IMR-90 (cell line): ENCODE results near the gene ESR2. TPM values are rescaled to one million over a fixed set of nuclear protein-coding genes. Genes with fewer than 3 reads are reported as not detected.
A peak's percentile ranks its signal among the peaks of the same experiment; 100 is the strongest.

Source experiments
- ATAC-seq: fragments of 200-7000 bp; cut with Tn5 transposase; 2 replicates; pipeline ENCODE4 v1.9.1; 2020; ENCODE audit warnings: low read depth, mild to moderate bottlenecking, moderate library complexity
- BruUV-seq: library from RNA; stranded (reverse); fragments of 400-500 nt; replicated peaks from 2 replicates; lab custom pipeline; 2021; lab: Mats Ljungman, UMichigan
- CTCF ChIA-PET: fragments of 300-600 bp; formaldehyde crosslinking; extraction: SDS; loops from one replicate; lab custom pipeline; 2021; ENCODE audit warnings: antibody characterized with exemption; lab: Yijun Ruan, JAX
- POLR2A ChIA-PET: fragments of 300-600 bp; sonication (Branson Sonifier 250); formaldehyde crosslinking; loops from one replicate; lab custom pipeline; 2022; ENCODE audit warnings: antibody characterized with exemption; ENCODE audit not compliant: unreplicated experiment; lab: Charles Lee
- DNase-seq: peaks from one replicate; pipeline ENCODE4 v3.0.0; 2013
- H2AFZ ChIP-seq: replicated peaks from 2 replicates; pipeline ENCODE3; 2013; ENCODE audit warnings: low read length, mild to moderate bottlenecking; ENCODE audit not compliant: poor library complexity
- H2AK5ac ChIP-seq: 2 replicates; pipeline ENCODE4 v1.6.1; 2013; ENCODE audit warnings: low read depth, low read length, inconsistent platforms
- H2AK9ac ChIP-seq: replicated peaks from 2 replicates; pipeline ENCODE3; 2013; ENCODE audit warnings: mild to moderate bottlenecking, low read depth, low read length, moderate library complexity; ENCODE audit not compliant: poor library complexity
- H2BK120ac ChIP-seq: 2 replicates; pipeline ENCODE4 v1.6.1; 2013; ENCODE audit warnings: low read depth, low read length, inconsistent platforms
- H2BK15ac ChIP-seq: 3 replicates; pipeline ENCODE4 v1.6.1; 2013; ENCODE audit warnings: low read depth, low read length, inconsistent platforms
- H2BK20ac ChIP-seq: 2 replicates; pipeline ENCODE4 v1.6.1; 2013; ENCODE audit warnings: low read depth, mild to moderate bottlenecking, inconsistent platforms, low read length, moderate library complexity
- H2BK5ac ChIP-seq: 2 replicates; pipeline ENCODE4 v1.6.1; 2013; ENCODE audit warnings: mild to moderate bottlenecking, low read depth, low read length, inconsistent platforms; ENCODE audit not compliant: poor library complexity, severe bottlenecking
- H3K14ac ChIP-seq: replicated peaks from 2 replicates; pipeline ENCODE4 v1.6.1; 2013; ENCODE audit warnings: low read depth, low read length, inconsistent platforms
- H3K18ac ChIP-seq: 2 replicates; pipeline ENCODE4 v1.6.1; 2013; ENCODE audit warnings: low read depth, low read length, control low read depth
- H3K23ac ChIP-seq: 2 replicates; pipeline ENCODE4 v1.6.1; 2013; ENCODE audit warnings: low read depth, low read length, inconsistent platforms
- H3K27ac ChIP-seq: 2 replicates; pipeline ENCODE4 v1.5.1; 2013; ENCODE audit warnings: mild to moderate bottlenecking, control low read depth, low read length; ENCODE audit not compliant: insufficient read depth
- H3K27me3 ChIP-seq: 2 replicates; pipeline ENCODE4 v1.6.1; 2013; ENCODE audit warnings: low read length; ENCODE audit not compliant: control insufficient read depth, insufficient read depth
- H3K36me3 ChIP-seq: 2 replicates; pipeline ENCODE4 v1.6.1; 2013; ENCODE audit warnings: low read length, mixed read lengths; ENCODE audit not compliant: control insufficient read depth, insufficient read depth
- H3K4ac ChIP-seq: 2 replicates; pipeline ENCODE4 v1.6.1; 2013; ENCODE audit warnings: low read depth, low read length, inconsistent platforms
- H3K4me1 ChIP-seq: 2 replicates; pipeline ENCODE4 v1.6.1; 2013; ENCODE audit warnings: low read length, mixed read lengths; ENCODE audit not compliant: control insufficient read depth, insufficient read depth
- H3K4me2 ChIP-seq: 2 replicates; pipeline ENCODE4 v1.6.1; 2013; ENCODE audit warnings: low read depth, mild to moderate bottlenecking, control low read depth, low read length, moderate library complexity
- H3K4me3 ChIP-seq: 2 replicates; pipeline ENCODE4 v1.5.1; 2013; ENCODE audit warnings: low read depth, mild to moderate bottlenecking, control low read depth, low read length, moderate library complexity; ENCODE audit not compliant: insufficient read depth
- H3K56ac ChIP-seq: 2 replicates; pipeline ENCODE4 v1.6.1; 2013; ENCODE audit warnings: low read length, inconsistent platforms; ENCODE audit not compliant: insufficient read depth; ENCODE audit errors: extremely low read depth
- H3K79me1 ChIP-seq, 2 experiments: 2 replicates each; pipeline ENCODE4 v1.6.1; 2013; ENCODE audit warnings: low read length in 2 of 2, inconsistent platforms in 1 of 2, low read depth in 1 of 2
- H3K9ac ChIP-seq: 2 replicates; pipeline ENCODE4 v1.6.1; 2013; ENCODE audit warnings: low read depth, low read length, control low read depth
- H3K9me1 ChIP-seq: 2 replicates; pipeline ENCODE4 v1.6.1; 2013; ENCODE audit warnings: low read length, inconsistent platforms; ENCODE audit not compliant: insufficient read depth
- H3K9me3 ChIP-seq: 2 replicates; pipeline ENCODE4 v1.6.1; 2013; ENCODE audit warnings: low read length; ENCODE audit not compliant: control insufficient read depth, insufficient read depth
- H4K20me1 ChIP-seq: 2 replicates; pipeline ENCODE4 v1.6.1; 2013; ENCODE audit warnings: low read length, inconsistent platforms; ENCODE audit not compliant: insufficient read depth
- H4K5ac ChIP-seq: 2 replicates; pipeline ENCODE4 v1.6.1; 2013; ENCODE audit warnings: mild to moderate bottlenecking, low read depth, low read length, control low read depth
- H4K8ac ChIP-seq, 2 experiments: 2 replicates each; pipeline ENCODE4 v1.6.1; 2013; ENCODE audit warnings: low read depth in 2 of 2, low read length in 2 of 2, control low read depth in 1 of 2, inconsistent platforms in 1 of 2
- H4K91ac ChIP-seq: 2 replicates; pipeline ENCODE4 v1.6.1; 2013; ENCODE audit warnings: low read depth, low read length, inconsistent platforms; ENCODE audit not compliant: insufficient read depth
- BHLHE40 ChIP-seq: fragments of 150-350 bp; IDR thresholded peaks from 2 replicates; pipeline ENCODE4 v1.6.1; 2016; ENCODE audit warnings: mild to moderate bottlenecking, low read depth, low read length
- CEBPB ChIP-seq: IDR thresholded peaks from 2 replicates; pipeline ENCODE4 v1.6.1; 2012; ENCODE audit warnings: low read depth, low read length, improper control_type of control experiment
- CHD1 ChIP-seq: IDR thresholded peaks from 2 replicates; pipeline ENCODE4 v1.6.1; 2012; ENCODE audit warnings: low read depth, low read length, improper control_type of control experiment
- FOS ChIP-seq: fragments of 150-350 bp; IDR thresholded peaks from 2 replicates; pipeline ENCODE4 v1.6.1; 2016; ENCODE audit warnings: low read depth, low read length
- MAFK ChIP-seq: IDR thresholded peaks from 2 replicates; pipeline ENCODE4 v1.6.1; 2012; ENCODE audit warnings: low read depth, low read length, improper control_type of control experiment
- MAZ ChIP-seq: IDR thresholded peaks from 2 replicates; pipeline ENCODE4 v1.6.1; 2012; ENCODE audit warnings: low read depth, mild to moderate bottlenecking, low read length, improper control_type of control experiment, moderate library complexity, borderline replicate concordance
- MXI1 ChIP-seq: IDR thresholded peaks from 2 replicates; pipeline ENCODE4 v1.6.1; 2012; ENCODE audit warnings: low read depth, mild to moderate bottlenecking, low read length, moderate library complexity, borderline replicate concordance
- NFE2L2 ChIP-seq: fragments of 150-350 bp; IDR thresholded peaks from 2 replicates; pipeline ENCODE4 v1.6.1; 2016; ENCODE audit warnings: low read depth, mild to moderate bottlenecking, low read length
- POLR2A ChIP-seq: IDR thresholded peaks from 2 replicates; pipeline ENCODE4 v1.6.1; 2012; ENCODE audit warnings: mild to moderate bottlenecking, low read depth, low read length
- RAD21 ChIP-seq: IDR thresholded peaks from 2 replicates; pipeline ENCODE4 v1.6.1; 2012; ENCODE audit warnings: low read length, improper control_type of control experiment
- RCOR1 ChIP-seq: IDR thresholded peaks from 2 replicates; pipeline ENCODE4 v1.6.1; 2012; ENCODE audit warnings: mild to moderate bottlenecking, low read length, improper control_type of control experiment; ENCODE audit not compliant: insufficient replicate concordance
- RFX5 ChIP-seq: IDR thresholded peaks from 2 replicates; pipeline ENCODE4 v1.8.0; 2012; ENCODE audit warnings: low read depth, mild to moderate bottlenecking, low read length, moderate library complexity
- SMC3 ChIP-seq: fragments of 150-350 bp; IDR thresholded peaks from 2 replicates; pipeline ENCODE4 v1.6.1; 2016; ENCODE audit warnings: low read depth, mild to moderate bottlenecking, antibody characterized with exemption, low read length, moderate library complexity
- WGBS, 2 experiments: methylation state at CpG; one replicate each; pipeline versions ENCODE4 v1.1.5 to v1.1.7; 2013; ENCODE audit warnings: missing lambda C conversion rate in 2 of 2; ENCODE audit not compliant: insufficient read length in 1 of 2; ENCODE audit errors: extremely low coverage in 2 of 2; 5-methylcytosine and 5-hydroxymethylcytosine counted together
- dilution Hi-C: fragments of 300-500 bp; cut with HindIII; formaldehyde crosslinking; loops from one replicate; pipeline ENCODE4 v1.14.3; 2018; ENCODE audit warnings: low sequenced_read_pairs; ENCODE audit not compliant: unreplicated experiment
- in situ Hi-C: fragments of 300-500 bp; cut with MboI; formaldehyde crosslinking; loops from 3 replicates; pipeline ENCODE4 v1.14.3; 2019; ENCODE audit warnings: low sequenced_read_pairs, inconsistent platforms, mixed read lengths
- intact Hi-C: fragments of 100-400 bp; cut with micrococcal nuclease; formaldehyde crosslinking; loops from 2 replicates; pipeline ENCODE4 v1.10.0; 2022
- polyA plus RNA-seq, 3 experiments: library from polyadenylated mRNA; depleted of rRNA; stranded (reverse); fragments of >200 nt; gene quantifications; 2 replicates each; pipeline ENCODE4 v1.2.3, GENCODE V29; 2012; ENCODE audit warnings: low replicate concordance in 1 of 3
- total RNA-seq: library from RNA; depleted of rRNA; stranded (reverse); fragments of >200 nt; gene quantifications from 2 replicates; pipeline ENCODE4 v1.2.3, GENCODE V29; 2012
- TF ChIP-seq, protein P1 (sequence below): fragments of 150-350 bp; IDR thresholded peaks from 2 replicates; pipeline ENCODE4 v1.6.1; 2016; ENCODE audit warnings: low read depth, mild to moderate bottlenecking, low read length, moderate library complexity, borderline replicate concordance
- TF ChIP-seq, protein P2 (sequence below): conservative IDR thresholded peaks from 2 replicates; pipeline ENCODE4 v1.5.1; 2012; ENCODE audit warnings: mild to moderate bottlenecking, low read depth, low read length, improper control_type of control experiment
- TF ChIP-seq, protein P3 (sequence below): fragments of 150-350 bp; IDR thresholded peaks from 2 replicates; pipeline ENCODE4 v1.6.1; 2017; ENCODE audit warnings: mild to moderate bottlenecking, antibody characterized with exemption, low read length, low read depth

The ESR2 gene
- total and polyA plus RNA-seq, 2 of the 4 experiments (the other 2 are of a cell fraction), result under 0.01 to 0.03 TPM

DNA sequence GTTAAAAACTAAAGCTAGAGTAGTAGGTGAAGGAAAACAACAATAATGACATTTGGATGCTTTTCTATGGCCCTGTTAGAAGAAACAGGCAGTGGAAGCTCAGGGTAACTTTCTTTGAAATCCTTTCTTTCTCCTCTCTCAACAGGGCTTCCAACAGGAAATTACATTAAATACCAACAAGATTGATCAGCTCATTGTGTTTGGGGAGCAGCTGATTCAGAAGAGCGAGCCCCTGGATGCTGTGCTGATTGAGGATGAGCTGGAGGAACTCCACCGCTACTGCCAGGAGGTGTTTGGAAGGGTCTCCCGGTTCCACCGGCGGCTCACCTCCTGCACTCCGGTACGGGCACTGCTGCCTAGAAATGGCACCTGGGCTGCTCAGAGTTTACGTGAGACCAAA is 81.5 kb downstream of the ESR2 start:
- Histone ChIP-seq H4K20me1 (no peaks in the 10 kb centered on the region), H3K4me1 (peaks cover 9% of the 10 kb centered on the region; the same call in 1 of the 2 replicates), H2BK15ac (no peak overlapping the region), H3K4me3 (no peak overlapping the region), H3K9me3 (no peaks in the 10 kb centered on the region), H4K8ac (no peak overlapping the region), H3K79me1 (no peaks in the 10 kb centered on the region), H3K4ac (no peak overlapping the region), H3K18ac (no peak overlapping the region), H3K27ac (no peak overlapping the region), H2AK5ac (no peak overlapping the region), H2BK20ac (no peak overlapping the region), H3K9ac (no peak overlapping the region), H3K4me2 (no peak overlapping the region), H2BK5ac (no peak overlapping the region), H2AFZ (no peak overlapping the region), H3K36me3 (peaks cover 10% of the 10 kb centered on the region; the same call in 1 of the 2 replicates), H4K5ac (no peak overlapping the region), H2BK120ac (no peak overlapping the region), H3K23ac (no peak overlapping the region), H4K91ac (no peak overlapping the region), H3K9me1 (0 out of 2 replicates have a peak, but pooled peaks cover 8% of the 10 kb centered on the region), H3K56ac (no peak overlapping the region), H2AK9ac (no peak overlapping the region), H3K14ac (no peak overlapping the region), H3K27me3 (no peaks in the 10 kb centered on the region)
- dilution Hi-C loops (no loop called here), intact Hi-C loops (no loop called here), in situ Hi-C loops (no loop called here)
- TF ChIP-seq NFE2L2 (no peak), MXI1 (no peak), BHLHE40 (no peak), POLR2A (no peak), CHD1 (no peak), MAZ (no peak), CEBPB (no peak), RAD21 (no peak), RCOR1 (no peak), RFX5 (no peak), MAFK (no peak), SMC3 (no peak), FOS (no peak)
- TF ChIP-seq, protein P1, sequence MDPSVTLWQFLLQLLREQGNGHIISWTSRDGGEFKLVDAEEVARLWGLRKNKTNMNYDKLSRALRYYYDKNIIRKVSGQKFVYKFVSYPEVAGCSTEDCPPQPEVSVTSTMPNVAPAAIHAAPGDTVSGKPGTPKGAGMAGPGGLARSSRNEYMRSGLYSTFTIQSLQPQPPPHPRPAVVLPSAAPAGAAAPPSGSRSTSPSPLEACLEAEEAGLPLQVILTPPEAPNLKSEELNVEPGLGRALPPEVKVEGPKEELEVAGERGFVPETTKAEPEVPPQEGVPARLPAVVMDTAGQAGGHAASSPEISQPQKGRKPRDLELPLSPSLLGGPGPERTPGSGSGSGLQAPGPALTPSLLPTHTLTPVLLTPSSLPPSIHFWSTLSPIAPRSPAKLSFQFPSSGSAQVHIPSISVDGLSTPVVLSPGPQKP, result no peak
- TF ChIP-seq, protein P2, sequence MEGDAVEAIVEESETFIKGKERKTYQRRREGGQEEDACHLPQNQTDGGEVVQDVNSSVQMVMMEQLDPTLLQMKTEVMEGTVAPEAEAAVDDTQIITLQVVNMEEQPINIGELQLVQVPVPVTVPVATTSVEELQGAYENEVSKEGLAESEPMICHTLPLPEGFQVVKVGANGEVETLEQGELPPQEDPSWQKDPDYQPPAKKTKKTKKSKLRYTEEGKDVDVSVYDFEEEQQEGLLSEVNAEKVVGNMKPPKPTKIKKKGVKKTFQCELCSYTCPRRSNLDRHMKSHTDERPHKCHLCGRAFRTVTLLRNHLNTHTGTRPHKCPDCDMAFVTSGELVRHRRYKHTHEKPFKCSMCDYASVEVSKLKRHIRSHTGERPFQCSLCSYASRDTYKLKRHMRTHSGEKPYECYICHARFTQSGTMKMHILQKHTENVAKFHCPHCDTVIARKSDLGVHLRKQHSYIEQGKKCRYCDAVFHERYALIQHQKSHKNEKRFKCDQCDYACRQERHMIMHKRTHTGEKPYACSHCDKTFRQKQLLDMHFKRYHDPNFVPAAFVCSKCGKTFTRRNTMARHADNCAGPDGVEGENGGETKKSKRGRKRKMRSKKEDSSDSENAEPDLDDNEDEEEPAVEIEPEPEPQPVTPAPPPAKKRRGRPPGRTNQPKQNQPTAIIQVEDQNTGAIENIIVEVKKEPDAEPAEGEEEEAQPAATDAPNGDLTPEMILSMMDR, result no peak
- TF ChIP-seq, protein P3, sequence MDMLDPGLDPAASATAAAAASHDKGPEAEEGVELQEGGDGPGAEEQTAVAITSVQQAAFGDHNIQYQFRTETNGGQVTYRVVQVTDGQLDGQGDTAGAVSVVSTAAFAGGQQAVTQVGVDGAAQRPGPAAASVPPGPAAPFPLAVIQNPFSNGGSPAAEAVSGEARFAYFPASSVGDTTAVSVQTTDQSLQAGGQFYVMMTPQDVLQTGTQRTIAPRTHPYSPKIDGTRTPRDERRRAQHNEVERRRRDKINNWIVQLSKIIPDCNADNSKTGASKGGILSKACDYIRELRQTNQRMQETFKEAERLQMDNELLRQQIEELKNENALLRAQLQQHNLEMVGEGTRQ, result no peak
- no TSS peak for BruUV-seq
- CTCF ChIA-PET, result interaction anchor here (0.8 to 1.3 kb wide), 2 partner anchors 16 to 19 kb away, joined by 3 to 4 read pairs; no protein-coding TSS in a partner anchor
- POLR2A ChIA-PET, result no interaction called here
- WGBS, 2 experiments, result 100% methylated on average over 1 of the region's 8 CpGs; no CpG with 5 or more reads in 1 of the 2 experiments
- DNase-seq, result peak; percentile 30
- ATAC-seq, result no peak
